ENCODE results near the gene CPNE6. TPM values are rescaled to one million over a fixed set of nuclear protein-coding genes. Genes with fewer than 3 reads are reported as not detected.

The CPNE6 gene
- total RNA-seq, 4 donors from 2014 or later, result 0.76 TPM; not detected in 3

DNA sequence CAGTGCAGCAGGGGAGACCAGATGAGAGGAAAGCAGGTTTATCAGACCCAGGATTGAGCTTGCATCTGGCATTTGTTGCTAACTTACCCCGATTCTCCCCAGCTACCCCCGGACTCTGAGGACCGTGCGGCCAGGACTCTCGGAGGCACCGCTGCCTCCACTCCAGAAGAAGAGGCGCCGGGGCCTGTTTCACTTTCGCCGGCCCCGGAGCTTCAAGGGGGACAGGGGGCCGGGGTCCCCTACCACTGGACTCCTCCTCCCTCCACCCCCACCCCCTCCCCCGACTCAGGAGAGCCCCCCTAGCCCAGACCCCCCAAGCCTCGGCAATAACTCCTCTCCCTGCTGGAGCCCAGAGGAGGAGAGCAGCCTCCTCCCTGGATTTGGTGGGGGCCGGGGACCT lies 6.5 kb upstream of the CPNE6 start:
- no peaks in the 10 kb centered on the region for H3K36me3 ChIP-seq

DNA sequence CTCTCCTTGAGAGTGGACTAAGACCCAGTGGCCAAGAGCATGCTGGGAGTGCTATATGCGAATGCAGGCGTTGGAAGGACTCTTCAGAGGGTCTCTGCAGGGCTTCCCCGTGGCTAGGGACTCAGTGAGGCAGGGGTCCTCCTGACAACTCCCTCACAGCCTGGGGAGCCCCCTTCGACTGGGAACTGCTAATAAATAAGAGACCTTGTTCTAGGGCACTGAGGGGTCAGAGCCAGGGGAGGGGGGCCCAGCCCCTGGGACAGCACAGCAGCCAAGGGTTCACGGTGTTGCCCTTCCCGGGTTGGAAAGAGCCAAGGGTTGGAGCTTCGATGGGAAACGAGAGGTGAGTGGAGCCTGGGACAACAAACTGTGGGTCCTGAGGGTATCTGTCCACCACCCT lies 6.0 kb upstream of the CPNE6 start:
- intact Hi-C loops (cut with DNase I; ENCODE audit: low total_unique reads), result no loop called here
- H3K4me1 ChIP-seq, result no peaks in the 10 kb centered on the region
- H3K27ac ChIP-seq, result no peak overlapping the region
- H3K4me3 ChIP-seq, result no peak overlapping the region
- H3K27me3 ChIP-seq, result no peaks in the 10 kb centered on the region
- DNase-seq, result no peak
- H3K36me3 ChIP-seq, result no peaks in the 10 kb centered on the region
- H3K9me3 ChIP-seq, result no peaks in the 10 kb centered on the region
- TF ChIP-seq, protein P1, sequence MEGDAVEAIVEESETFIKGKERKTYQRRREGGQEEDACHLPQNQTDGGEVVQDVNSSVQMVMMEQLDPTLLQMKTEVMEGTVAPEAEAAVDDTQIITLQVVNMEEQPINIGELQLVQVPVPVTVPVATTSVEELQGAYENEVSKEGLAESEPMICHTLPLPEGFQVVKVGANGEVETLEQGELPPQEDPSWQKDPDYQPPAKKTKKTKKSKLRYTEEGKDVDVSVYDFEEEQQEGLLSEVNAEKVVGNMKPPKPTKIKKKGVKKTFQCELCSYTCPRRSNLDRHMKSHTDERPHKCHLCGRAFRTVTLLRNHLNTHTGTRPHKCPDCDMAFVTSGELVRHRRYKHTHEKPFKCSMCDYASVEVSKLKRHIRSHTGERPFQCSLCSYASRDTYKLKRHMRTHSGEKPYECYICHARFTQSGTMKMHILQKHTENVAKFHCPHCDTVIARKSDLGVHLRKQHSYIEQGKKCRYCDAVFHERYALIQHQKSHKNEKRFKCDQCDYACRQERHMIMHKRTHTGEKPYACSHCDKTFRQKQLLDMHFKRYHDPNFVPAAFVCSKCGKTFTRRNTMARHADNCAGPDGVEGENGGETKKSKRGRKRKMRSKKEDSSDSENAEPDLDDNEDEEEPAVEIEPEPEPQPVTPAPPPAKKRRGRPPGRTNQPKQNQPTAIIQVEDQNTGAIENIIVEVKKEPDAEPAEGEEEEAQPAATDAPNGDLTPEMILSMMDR (IDR thresholded peaks at IDR 0.05), result no peak
- TF ChIP-seq POLR2A (IDR thresholded peaks at IDR 0.05), result no peak

More for the DNA sequence above, 6.5 kb upstream of the CPNE6 start:
- Histone ChIP-seq H3K4me1 (no peaks in the 10 kb centered on the region), H3K27me3 (no peaks in the 10 kb centered on the region), H3K4me3 (no peak overlapping the region), H3K27ac (no peak overlapping the region), H3K9me3 (no peaks in the 10 kb centered on the region)
- no peak for TF ChIP-seq POLR2A (IDR thresholded peaks at IDR 0.05)
- TF ChIP-seq, protein P1 (IDR thresholded peaks at IDR 0.05), result no peak
- DNase-seq, result no peak
- intact Hi-C loops (cut with DNase I; ENCODE audit: low total_unique reads), result no loop called here

DNA sequence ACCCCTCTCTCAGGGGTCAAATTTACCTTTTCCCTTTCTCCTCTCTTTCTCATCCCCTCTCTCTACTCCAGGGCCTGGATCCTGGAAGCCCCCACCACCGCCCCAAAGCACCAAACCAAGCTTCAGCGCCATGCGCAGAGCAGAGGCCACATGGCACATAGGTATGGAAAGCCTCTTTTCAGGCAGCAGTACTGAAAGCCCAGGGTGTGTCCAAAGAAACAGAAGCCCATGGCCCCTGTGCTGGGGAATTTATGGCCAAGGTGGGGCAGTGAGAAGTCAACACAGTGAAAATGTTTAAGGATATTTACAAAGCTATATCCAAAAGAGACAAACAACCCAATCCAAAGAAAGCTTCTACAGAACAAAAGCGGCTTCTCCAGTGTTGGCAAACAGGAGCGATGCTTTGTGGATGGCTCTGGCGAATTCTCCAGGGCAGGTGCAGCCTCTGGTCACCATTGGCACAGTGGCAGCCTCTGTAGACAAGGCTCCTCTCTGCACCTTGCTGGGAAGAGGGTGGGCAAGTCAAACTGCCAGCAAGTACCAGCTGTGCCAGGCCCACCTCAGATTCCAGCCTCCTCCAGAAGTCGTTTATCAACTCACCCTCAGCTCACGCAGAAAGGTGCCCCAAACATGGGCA lies 4.7 kb upstream of the CPNE6 start:
- Histone ChIP-seq H3K9me3 (no peaks in the 10 kb centered on the region), H3K36me3 (no peaks in the 10 kb centered on the region), H3K27me3 (no peaks in the 10 kb centered on the region), H3K4me1 (no peaks in the 10 kb centered on the region), H3K27ac (no peak overlapping the region), H3K4me3 (no peak overlapping the region)
- no peak for DNase-seq
- intact Hi-C loops (cut with DNase I; ENCODE audit: low total_unique reads), result no loop called here
- TF ChIP-seq, protein P1 (IDR thresholded peaks at IDR 0.05), result no peak
- TF ChIP-seq POLR2A (IDR thresholded peaks at IDR 0.05), result no peak

DNA sequence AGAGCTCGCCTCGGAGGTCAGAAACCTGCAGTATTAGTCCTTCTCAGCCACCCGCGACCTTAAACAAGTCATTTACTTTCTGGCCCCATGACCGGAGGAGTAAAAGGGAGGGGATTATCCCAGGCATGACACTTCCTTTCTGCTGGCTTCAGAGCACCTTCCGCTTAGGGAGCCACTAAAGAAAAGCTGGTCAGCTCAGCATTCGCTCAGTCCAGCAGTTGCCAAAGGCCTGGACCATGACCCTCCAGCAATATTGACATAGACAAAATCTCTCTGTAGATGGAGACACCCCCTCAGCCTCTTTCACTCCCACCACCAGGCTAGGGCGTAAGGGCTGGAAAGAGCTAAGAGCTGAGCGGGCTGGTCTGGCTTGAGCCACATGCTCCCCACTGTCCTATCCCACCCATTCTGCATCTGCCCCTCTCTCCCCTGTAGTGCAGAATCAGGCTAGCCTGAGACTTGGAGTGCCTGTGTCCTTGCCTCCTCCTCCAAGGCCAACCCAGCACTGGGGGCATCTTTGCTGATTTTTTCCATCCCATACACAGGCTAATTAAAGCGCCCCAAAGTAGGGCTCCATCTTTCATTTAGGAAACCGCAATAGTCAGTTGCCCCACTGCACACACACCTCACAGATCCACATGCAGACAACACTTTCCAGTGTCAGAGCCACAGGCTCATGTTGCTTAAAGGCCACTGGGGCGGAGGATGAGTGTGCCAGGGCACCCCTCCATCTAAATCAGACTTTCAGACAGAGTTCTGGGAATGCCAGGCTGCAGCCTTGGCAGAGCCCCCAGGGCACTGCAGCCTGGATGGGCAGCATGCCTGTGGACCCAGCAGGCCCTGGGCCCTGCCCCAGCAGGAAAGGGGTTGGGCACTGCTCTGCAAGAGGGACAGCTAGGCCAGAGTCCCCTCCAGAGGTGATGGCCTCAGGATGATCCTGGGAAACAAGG lies 4.0 kb upstream of the CPNE6 start:
- no peaks in the 10 kb centered on the region for H3K27me3 ChIP-seq
- no peaks in the 10 kb centered on the region for H3K36me3 ChIP-seq
- no peak overlapping the region for H3K4me3 ChIP-seq
- H3K9me3 ChIP-seq, result no peaks in the 10 kb centered on the region
- intact Hi-C loops (cut with DNase I; ENCODE audit: low total_unique reads), result no loop called here
- no peaks in the 10 kb centered on the region for H3K4me1 ChIP-seq
- no peak for DNase-seq
- TF ChIP-seq, protein P1 (IDR thresholded peaks at IDR 0.05), result no peak
- no peak for TF ChIP-seq POLR2A (IDR thresholded peaks at IDR 0.05)
- no peak overlapping the region for H3K27ac ChIP-seq

Data from uterus (tissue), 4 donors.